Neural cell (in vitro differentiated cells): ENCODE measurements around the gene EIF5. TPM values are rescaled to one million over a fixed set of nuclear protein-coding genes. Genes with fewer than 3 reads are reported as not detected.

Source experiments
- H2AFZ ChIP-seq: fragments of 200-600, 300-800 bp; sonication (generic), shearing (Covaris generic); 2 replicates; pipeline ENCODE4 v1.6.0; 2014; ENCODE audit warnings: low read depth, mild to moderate bottlenecking, antibody characterized with exemption, low read length, moderate library complexity
- H3F3A ChIP-seq: fragments of 200-600 bp; shearing (Covaris generic); 2 replicates; pipeline ENCODE4 v1.6.1; 2016; ENCODE audit warnings: mild to moderate bottlenecking, moderate library complexity, mixed read lengths, antibody characterized with exemption, low read length; ENCODE audit not compliant: insufficient read depth, poor library complexity, severe bottlenecking
- H3K27ac ChIP-seq: fragments of 200-600, 300-800 bp; sonication (generic), shearing (Covaris generic); 2 replicates; pipeline ENCODE4 v1.5.1; 2014; ENCODE audit warnings: mild to moderate bottlenecking, low read length, moderate library complexity
- H3K27me3 ChIP-seq: fragments of 300-800, 200-600 bp; sonication (generic), shearing (Covaris generic); 2 replicates; pipeline ENCODE4 v1.6.0; 2014; ENCODE audit warnings: mild to moderate bottlenecking, low read depth, low read length, moderate library complexity; ENCODE audit not compliant: insufficient read depth
- H3K36me3 ChIP-seq: fragments of 300-800, 200-600 bp; sonication (generic), shearing (Covaris generic); 2 replicates; pipeline ENCODE4 v1.5.1; 2014; ENCODE audit warnings: mild to moderate bottlenecking, antibody characterized with exemption, low read length, moderate library complexity; ENCODE audit not compliant: insufficient read depth
- H3K4me2 ChIP-seq: fragments of 300-800, 200-600 bp; sonication (generic), shearing (Covaris generic); 2 replicates; pipeline ENCODE4 v1.6.0; 2014; ENCODE audit warnings: mild to moderate bottlenecking, low read length
- H3K4me3 ChIP-seq: fragments of 300-800, 200-600 bp; sonication (generic), shearing (Covaris generic); 2 replicates; pipeline ENCODE4 v1.5.1; 2014; ENCODE audit warnings: mild to moderate bottlenecking, low read length, moderate library complexity
- H3K79me2 ChIP-seq: fragments of 200-600 bp; shearing (Covaris generic); replicated peaks from 2 replicates; pipeline ENCODE4 v1.6.0; 2014; ENCODE audit warnings: mild to moderate bottlenecking, low read length, moderate library complexity; ENCODE audit not compliant: insufficient read depth
- H3K9ac ChIP-seq: fragments of 300-800, 200-600 bp; sonication (generic), shearing (Covaris generic); 2 replicates; pipeline ENCODE4 v1.6.1; 2016; ENCODE audit warnings: mild to moderate bottlenecking, low read length, mixed read lengths
- H3K9me2 ChIP-seq: fragments of 200-600 bp; shearing (Covaris generic); 2 replicates; pipeline ENCODE4 v1.6.1; 2016; ENCODE audit warnings: mild to moderate bottlenecking, low read length, mixed read lengths; ENCODE audit not compliant: insufficient read depth
- H3K9me3 ChIP-seq: fragments of 200-600, 300-800 bp; sonication (generic), shearing (Covaris generic); 2 replicates; pipeline ENCODE4 v1.6.1; 2016; ENCODE audit warnings: mild to moderate bottlenecking, mixed run types, low read length, moderate library complexity, mixed read lengths
- H4K20me1 ChIP-seq: fragments of 200-600 bp; shearing (Covaris generic); 2 replicates; pipeline ENCODE4 v1.6.1; 2016; ENCODE audit warnings: mild to moderate bottlenecking, mixed run types; ENCODE audit not compliant: insufficient read depth
- CTCF ChIP-seq: fragments of 450-650 bp; IDR thresholded peaks from 2 replicates; pipeline ENCODE4 v1.5.1; 2014; ENCODE audit warnings: antibody characterized with exemption, mild to moderate bottlenecking, moderate library complexity; ENCODE audit not compliant: poor library complexity, severe bottlenecking
- EP300 ChIP-seq: fragments of 450-650 bp; conservative IDR thresholded peaks from 2 replicates; pipeline ENCODE4 v1.6.1; 2014; ENCODE audit warnings: antibody characterized with exemption, mild to moderate bottlenecking, moderate library complexity; ENCODE audit not compliant: poor library complexity, severe bottlenecking
- EZH2 ChIP-seq: fragments of 200-600, 300-800 bp; shearing (Covaris generic), sonication (generic); IDR thresholded peaks from 2 replicates; pipeline ENCODE4 v1.6.1; 2014; ENCODE audit warnings: antibody characterized with exemption, low read length, borderline replicate concordance, mild to moderate bottlenecking; ENCODE audit not compliant: insufficient read depth, poor library complexity, severe bottlenecking
- MXI1 ChIP-seq: fragments of 450-650 bp; conservative IDR thresholded peaks from 2 replicates; pipeline ENCODE4 v1.6.1; 2014; ENCODE audit warnings: antibody characterized with exemption, mild to moderate bottlenecking; ENCODE audit not compliant: poor library complexity, severe bottlenecking
- POLR2AphosphoS5 ChIP-seq: IDR thresholded peaks from 2 replicates; pipeline ENCODE4 v1.6.1; 2012
- RAD21 ChIP-seq: fragments of 450-650 bp; conservative IDR thresholded peaks from 2 replicates; pipeline ENCODE4 v1.6.1; 2014; ENCODE audit warnings: antibody characterized with exemption, mild to moderate bottlenecking, moderate library complexity
- REST ChIP-seq: IDR thresholded peaks from 2 replicates; pipeline ENCODE4 v1.6.1; 2012; ENCODE audit warnings: borderline replicate concordance
- SMC3 ChIP-seq: fragments of 450-650 bp; conservative IDR thresholded peaks from 2 replicates; pipeline ENCODE4 v1.6.1; 2014; ENCODE audit warnings: antibody characterized with exemption, mild to moderate bottlenecking, moderate library complexity; ENCODE audit not compliant: poor library complexity
- TAF1 ChIP-seq: IDR thresholded peaks from 2 replicates; pipeline ENCODE4 v1.6.1; 2012; ENCODE audit warnings: low read depth
- polyA plus RNA-seq: library from polyadenylated mRNA; depleted of rRNA; stranded (reverse); fragments of >200 nt; gene quantifications from 2 replicates; pipeline ENCODE4 v1.2.3, GENCODE V29; 2014

EIF5 gene
- polyA plus RNA-seq, 1 donor from 2014 or later = 188 TPM

DNA sequence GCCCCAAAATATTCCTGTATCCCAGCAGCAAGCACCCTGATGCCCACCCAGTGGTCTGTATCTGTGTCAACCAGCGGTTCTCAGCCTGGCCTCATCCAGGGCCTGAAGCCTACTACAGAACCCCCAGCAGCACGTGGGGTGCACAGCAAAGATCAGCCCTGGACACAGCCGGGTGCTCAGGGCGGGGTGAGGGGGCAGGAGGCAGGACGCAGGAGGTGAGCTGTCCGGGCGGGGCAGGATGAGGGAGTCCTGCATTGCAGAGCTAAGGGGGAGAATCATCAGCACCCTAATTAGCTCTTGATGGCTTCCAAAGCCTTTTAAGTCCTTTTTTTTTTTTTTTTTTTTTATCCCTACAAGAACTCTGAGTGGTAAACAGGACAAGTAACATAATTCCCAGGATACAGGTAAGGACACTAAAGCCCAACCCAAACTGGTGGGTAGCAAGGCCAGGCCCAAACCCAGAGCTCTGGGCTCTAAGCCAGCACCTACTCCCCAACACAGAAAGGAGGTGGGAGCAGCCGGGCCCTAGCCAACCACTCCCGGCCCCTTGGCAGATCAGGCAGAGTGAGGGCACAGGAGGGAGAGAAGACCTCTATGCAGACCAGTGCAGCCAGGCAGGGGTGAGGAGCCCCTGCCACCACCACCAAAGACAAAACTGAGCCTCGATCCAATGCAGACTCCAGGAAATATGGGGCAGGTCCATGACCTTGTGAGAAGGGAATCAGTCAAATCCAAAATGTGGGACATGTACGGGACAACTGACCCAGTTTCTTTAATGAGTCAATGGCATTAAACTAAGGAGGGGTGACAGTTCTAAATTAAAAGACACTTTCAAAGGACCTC, 32.3 kb upstream of the EIF5 start:
- Histone ChIP-seq H3K27me3 (no peaks in the 10 kb centered on the region), H3K9me2 (no peaks in the 10 kb centered on the region), H3K36me3 (no peaks in the 10 kb centered on the region), H3K79me2 (no peaks in the 10 kb centered on the region), H3K9me3 (no peaks in the 10 kb centered on the region), H3K4me2 (no peak overlapping the region), H3F3A (no peaks in the 10 kb centered on the region), H3K4me3 (no peak overlapping the region), H3K9ac (no peak overlapping the region), H3K27ac (no peak overlapping the region), H2AFZ (no peak overlapping the region), H4K20me1 (no peaks in the 10 kb centered on the region)
- TF ChIP-seq TAF1 (no peak), RAD21 (no peak), REST (no peak), MXI1 (no peak), POLR2AphosphoS5 (no peak), EP300 (no peak), EZH2 (no peak), SMC3 (no peak), CTCF (no peak)

- no peaks in the 10 kb centered on the region for H3K36me3 ChIP-seq
These were observed 31.1 kb upstream of the EIF5 start for GRCh38 chr14:103302966-103303365.

More at GRCh38 chr14:103302966-103303365, 31.1 kb upstream of the EIF5 start:
- H3K79me2 ChIP-seq = no peaks in the 10 kb centered on the region
- H4K20me1 ChIP-seq = no peaks in the 10 kb centered on the region
- TF ChIP-seq RAD21 (no peak), EP300 (no peak), TAF1 (no peak)
- no peak overlapping the region for H3K27ac ChIP-seq
- no peaks in the 10 kb centered on the region for H3K9me3 ChIP-seq
- H2AFZ ChIP-seq = no peak overlapping the region
- no peak overlapping the region for H3K4me2 ChIP-seq
- H3K4me3 ChIP-seq = no peak overlapping the region
- no peak overlapping the region for H3K9ac ChIP-seq
- H3K9me2 ChIP-seq = no peaks in the 10 kb centered on the region
- H3K27me3 ChIP-seq = no peaks in the 10 kb centered on the region
- no peaks in the 10 kb centered on the region for H3F3A ChIP-seq
